Astrocyte (in vitro differentiated cells and primary cell): ENCODE results near the gene SMAD9. TPM values are rescaled to one million over a fixed set of nuclear protein-coding genes. Genes with fewer than 3 reads are reported as not detected.
A peak's percentile ranks its signal among the peaks of the same experiment; 100 is the strongest.

Experiments used
- DNase-seq: peaks from one replicate; pipeline ENCODE4 v3.0.0-alpha.2; 2010; ENCODE audit warnings: low read depth
- FAIRE-seq: peaks from 2 replicates; lab custom pipeline; 2011; peaks lifted over from hg19 to GRCh38; lab: Jason Lieb, UNC
- H2AFZ ChIP-seq: 2 replicates; pipeline ENCODE4 v1.6.0; 2012; ENCODE audit warnings: low read depth, low read length, inconsistent platforms
- H3K27ac ChIP-seq: 2 replicates; pipeline ENCODE4 v1.5.1; 2011; ENCODE audit warnings: low read depth, low read length, inconsistent platforms
- H3K27me3 ChIP-seq: 2 replicates; pipeline ENCODE4 v1.6.0; 2011; ENCODE audit warnings: low read length, inconsistent platforms; ENCODE audit not compliant: insufficient read depth
- H3K36me3 ChIP-seq: 2 replicates; pipeline ENCODE4 v1.5.1; 2011; ENCODE audit warnings: low read length, inconsistent platforms; ENCODE audit not compliant: insufficient read depth
- H3K4me1 ChIP-seq: 2 replicates; pipeline ENCODE4 v1.5.1; 2011; ENCODE audit warnings: low read length, inconsistent platforms; ENCODE audit not compliant: insufficient read depth
- H3K4me2 ChIP-seq: 2 replicates; pipeline ENCODE4 v1.6.0; 2012; ENCODE audit warnings: low read length, inconsistent platforms
- H3K4me3 ChIP-seq: 2 replicates; pipeline ENCODE4 v1.5.1; 2011; ENCODE audit warnings: low read depth, mild to moderate bottlenecking, low read length, inconsistent platforms; ENCODE audit not compliant: insufficient read depth
- H3K79me2 ChIP-seq: 2 replicates; pipeline ENCODE4 v1.6.0; 2012; ENCODE audit warnings: mild to moderate bottlenecking, low read length, inconsistent platforms; ENCODE audit not compliant: insufficient read depth
- H3K9ac ChIP-seq: 2 replicates; pipeline ENCODE4 v1.6.0; 2012; ENCODE audit warnings: mild to moderate bottlenecking, low read length, inconsistent platforms
- H3K9me3 ChIP-seq: 2 replicates; pipeline ENCODE4 v1.5.1; 2012; ENCODE audit warnings: low read depth, mild to moderate bottlenecking, low read length, inconsistent platforms; ENCODE audit not compliant: insufficient read depth
- H4K20me1 ChIP-seq: 2 replicates; pipeline ENCODE4 v1.6.0; 2012; ENCODE audit warnings: low read length, inconsistent platforms; ENCODE audit not compliant: insufficient read depth
- H3K27ac Mint-ChIP-seq: one replicate; pipeline ENCODE4 v1.8.0; 2021; ENCODE audit warnings: mild to moderate bottlenecking, mixed read lengths; ENCODE audit not compliant: unreplicated experiment
- H3K27me3 Mint-ChIP-seq: one replicate; pipeline ENCODE4 v1.8.0; 2021; ENCODE audit warnings: low read depth, mixed read lengths; ENCODE audit not compliant: unreplicated experiment
- H3K36me3 Mint-ChIP-seq: one replicate; pipeline ENCODE4 v1.8.0; 2021; ENCODE audit warnings: low read depth, mixed read lengths; ENCODE audit not compliant: unreplicated experiment
- H3K4me1 Mint-ChIP-seq: one replicate; pipeline ENCODE4 v1.8.0; 2021; ENCODE audit warnings: low read depth, mixed read lengths; ENCODE audit not compliant: unreplicated experiment
- H3K4me3 Mint-ChIP-seq: one replicate; pipeline ENCODE4 v1.8.0; 2021; ENCODE audit warnings: mild to moderate bottlenecking, moderate library complexity, mixed read lengths; ENCODE audit not compliant: unreplicated experiment
- H3K9me3 Mint-ChIP-seq: one replicate; pipeline ENCODE4 v1.8.0; 2021; ENCODE audit warnings: mild to moderate bottlenecking, mixed read lengths; ENCODE audit not compliant: unreplicated experiment
- CTCF ChIP-seq: IDR thresholded peaks from 2 replicates; pipeline ENCODE4 v1.5.1; 2011; ENCODE audit warnings: low read depth, mild to moderate bottlenecking, inconsistent platforms, low read length, moderate library complexity; ENCODE audit not compliant: insufficient read depth
- EZH2 ChIP-seq: IDR thresholded peaks from 2 replicates; pipeline ENCODE4 v1.6.1; 2012; ENCODE audit warnings: mild to moderate bottlenecking, low read length, inconsistent platforms; ENCODE audit not compliant: insufficient read depth
- total RNA-seq: library from RNA; stranded (reverse); gene quantifications from 2 replicates; pipeline ENCODE4 v1.2.1, GENCODE V29; 2021

The SMAD9 gene
- total RNA-seq, 1 donor from 2014 or later: 2.8 TPM

- Histone ChIP-seq H3K9ac (peak overlapping the region; percentile 83), H3K4me2 (peak overlapping the region; percentile 95), H3K36me3 (no peaks in the 10 kb centered on the region), H3K27ac (no peak overlapping the region), H3K4me3 (peak overlapping the region; percentile 88), H3K79me2 (peaks cover 55% of the 10 kb centered on the region), H4K20me1 (peaks cover 10% of the 10 kb centered on the region), H3K4me1 (peaks cover 20% of the 10 kb centered on the region), H3K9me3 (no peaks in the 10 kb centered on the region), H3K27me3 (no peaks in the 10 kb centered on the region), H2AFZ (no peak overlapping the region)
- no peak for DNase-seq
- H3K4me3 Mint-ChIP-seq: peak overlapping the region; percentile 94
- FAIRE-seq: no peak
- peak overlapping the region; percentile 72 for H3K27ac Mint-ChIP-seq
- no peaks in the 10 kb centered on the region for H3K9me3 Mint-ChIP-seq
- H3K27me3 Mint-ChIP-seq: no peaks in the 10 kb centered on the region
- H3K4me1 Mint-ChIP-seq: peaks cover 22% of the 10 kb centered on the region
- H3K36me3 Mint-ChIP-seq: no peaks in the 10 kb centered on the region
- TF ChIP-seq EZH2 (no peak), CTCF (no peak)
Measured at GRCh38 chr13:36820222-36820621, 99.8 kb downstream of the SMAD9 start.

- peak overlapping the region; percentile 97 for H2AFZ ChIP-seq
- H3K27ac ChIP-seq: peak overlapping the region; percentile 73
- no peak for TF ChIP-seq CTCF
- no peak for TF ChIP-seq EZH2
- no peaks in the 10 kb centered on the region for H3K9me3 Mint-ChIP-seq
- peaks cover 10% of the 10 kb centered on the region for H4K20me1 ChIP-seq
- H3K9ac ChIP-seq: peak overlapping the region; percentile 83
- H3K27me3 Mint-ChIP-seq: no peaks in the 10 kb centered on the region
- peak overlapping the region; percentile 72 for H3K27ac Mint-ChIP-seq
- H3K36me3 Mint-ChIP-seq: no peaks in the 10 kb centered on the region
- H3K4me3 ChIP-seq: peak overlapping the region; percentile 88
- DNase-seq: peak; percentile 36
- peaks cover 50% of the 10 kb centered on the region for H3K79me2 ChIP-seq
- H3K4me3 Mint-ChIP-seq: peak overlapping the region; percentile 94
- peak overlapping the region; percentile 95 for H3K4me2 ChIP-seq
- no peak for FAIRE-seq
- H3K36me3 ChIP-seq: no peaks in the 10 kb centered on the region
- no peaks in the 10 kb centered on the region for H3K9me3 ChIP-seq
- H3K4me1 ChIP-seq: peaks cover 20% of the 10 kb centered on the region
- H3K27me3 ChIP-seq: no peaks in the 10 kb centered on the region
- H3K4me1 Mint-ChIP-seq: peaks cover 23% of the 10 kb centered on the region
Measured at GRCh38 chr13:36819739-36820090, 100.3 kb downstream of the SMAD9 start.
